Hematopoietic multipotent progenitor cell treated with erythropoietin and hydrocortisone succinate and interleukin-3 and kit ligand, for 17 days (in vitro differentiated cells): Measurements from ENCODE around the gene F13A1.

Experiments
- DNase-seq: peaks from one replicate; pipeline ENCODE4 v3.0.0-alpha.2; 2015; ENCODE audit warnings: low spot score

F13A1 gene

GRCh38 chr6:6243846-6244245 lies 76.6 kb downstream of the F13A1 start:
- no peak for DNase-seq

GRCh38 chr6:6239598-6240581 lies 80.6 kb downstream of the F13A1 start:
- DNase-seq, result no peak

- no peak for DNase-seq
These were observed 83.6 kb downstream of the F13A1 start for GRCh38 chr6:6236730-6237469.

- DNase-seq, result no peak
These were observed 84.7 kb downstream of the F13A1 start for GRCh38 chr6:6235786-6236185.

GRCh38 chr6:6234963-6235362 lies 85.5 kb downstream of the F13A1 start:
- DNase-seq, result no peak

GRCh38 chr6:6230286-6230685 lies 90.2 kb downstream of the F13A1 start:
- no peak for DNase-seq

- DNase-seq, result no peak
These were observed 92.6 kb downstream of the F13A1 start for GRCh38 chr6:6227896-6228295.

- no peak for DNase-seq
These were observed 94.5 kb downstream of the F13A1 start for GRCh38 chr6:6225885-6226529.

GRCh38 chr6:6224933-6225486 lies 95.5 kb downstream of the F13A1 start:
- DNase-seq, result no peak

- DNase-seq, result no peak
These were observed 98.5 kb downstream of the F13A1 start for GRCh38 chr6:6221787-6222535.

- DNase-seq, result no peak
These were observed 99.7 kb downstream of the F13A1 start for GRCh38 chr6:6220718-6221117.

GRCh38 chr6:6219716-6220115 lies 100.7 kb downstream of the F13A1 start:
- DNase-seq, result no peak

- DNase-seq, result no peak
These were observed 101.7 kb downstream of the F13A1 start for GRCh38 chr6:6218759-6219085.

- no peak for DNase-seq
These were observed 102.4 kb downstream of the F13A1 start for GRCh38 chr6:6217855-6218758.

GRCh38 chr6:6210994-6211393 lies 109.5 kb downstream of the F13A1 start:
- DNase-seq, result no peak

- DNase-seq, result no peak
These were observed 117.6 kb downstream of the F13A1 start for GRCh38 chr6:6202886-6203285.

- DNase-seq, result no peak
These were observed 119.3 kb downstream of the F13A1 start for GRCh38 chr6:6201200-6201599.

GRCh38 chr6:6199678-6200077 lies 120.8 kb downstream of the F13A1 start:
- DNase-seq, result no peak

- DNase-seq, result no peak
These were observed 123.7 kb downstream of the F13A1 start for GRCh38 chr6:6196762-6197161.

GRCh38 chr6:6195080-6195479 lies 125.4 kb downstream of the F13A1 start:
- no peak for DNase-seq
